Fibroblast of lung (primary cell): ENCODE results near the gene MT1G. TPM values are rescaled to one million over a fixed set of nuclear protein-coding genes. Genes with fewer than 3 reads are reported as not detected.
A peak's percentile ranks its signal among the peaks of the same experiment; 100 is the strongest.

Experiments
- DNase-seq, 2 donors: peaks; one replicate each; pipeline versions ENCODE4 v3.0.0 to v3.0.0-alpha.2; 2010; ENCODE audit warnings: low read depth in 2 of 2
- H2AFZ ChIP-seq: 2 replicates; pipeline ENCODE4 v1.5.1; 2012; ENCODE audit warnings: low read length, control low read depth, inconsistent platforms
- H3K27ac ChIP-seq: 2 replicates; pipeline ENCODE4 v1.5.1; 2011; ENCODE audit warnings: low read length, control low read depth; ENCODE audit not compliant: insufficient read depth
- H3K27me3 ChIP-seq: 2 replicates; pipeline ENCODE4 v1.5.1; 2011; ENCODE audit warnings: mild to moderate bottlenecking, low read length; ENCODE audit not compliant: control insufficient read depth, insufficient read depth
- H3K36me3 ChIP-seq: 2 replicates; pipeline ENCODE4 v1.5.1; 2011; ENCODE audit warnings: low read length; ENCODE audit not compliant: control insufficient read depth, insufficient read depth
- H3K4me1 ChIP-seq: 2 replicates; pipeline ENCODE4 v1.5.1; 2011; ENCODE audit warnings: low read length; ENCODE audit not compliant: control insufficient read depth, insufficient read depth; ENCODE audit errors: extremely low read depth
- H3K4me2 ChIP-seq: 2 replicates; pipeline ENCODE4 v1.5.1; 2011; ENCODE audit warnings: low read length, control low read depth; ENCODE audit not compliant: insufficient read depth; ENCODE audit errors: extremely low read depth
- H3K4me3 ChIP-seq, 4 experiments: fragments of 200-600 bp in 1 of 4; sonication (generic) in 1 of 4; replicated peaks in 1 of 4; 2 replicates each; pipeline ENCODE4 v1.5.1; 2011 to 2016; ENCODE audit warnings: low read length in 4 of 4, low read depth in 3 of 4, mild to moderate bottlenecking in 3 of 4, control low read depth in 2 of 4, inconsistent platforms in 1 of 4, mixed read lengths in 1 of 4; ENCODE audit not compliant: insufficient read depth in 1 of 4; ENCODE audit errors: control extremely low read depth in 1 of 4
- H3K79me2 ChIP-seq: 2 replicates; pipeline ENCODE4 v1.5.1; 2012; ENCODE audit warnings: mild to moderate bottlenecking, low read length, inconsistent platforms; ENCODE audit not compliant: control insufficient read depth, insufficient read depth
- H3K9ac ChIP-seq: 2 replicates; pipeline ENCODE4 v1.5.1; 2011; ENCODE audit warnings: mild to moderate bottlenecking, low read length, control low read depth; ENCODE audit not compliant: insufficient read depth
- H3K9me3 ChIP-seq: 2 replicates; pipeline ENCODE4 v1.5.1; 2012; ENCODE audit warnings: low read depth, low read length; ENCODE audit not compliant: control insufficient read depth, insufficient read depth
- H4K20me1 ChIP-seq: 2 replicates; pipeline ENCODE4 v1.5.1; 2011; ENCODE audit warnings: low read length; ENCODE audit not compliant: control insufficient read depth, insufficient read depth; ENCODE audit errors: extremely low read depth
- EZH2 ChIP-seq: IDR thresholded peaks from 2 replicates; pipeline ENCODE4 v1.5.1; 2012; ENCODE audit warnings: low read length, control low read depth, mild to moderate bottlenecking; ENCODE audit errors: missing control alignments
- polyA plus RNA-seq, 2 donors: library from polyadenylated mRNA; depleted of rRNA in 1 of 2; stranded (reverse) in 1 of 2; unstranded in 1 of 2; fragments of >200 nt; gene quantifications; 2 replicates each; pipeline ENCODE4 v1.2.1, GENCODE V29; 2011 to 2012; ENCODE audit warnings: missing spikeins in 1 of 2
- total RNA-seq: library from RNA; depleted of rRNA; stranded (reverse); fragments of >200 nt; gene quantifications from 2 replicates; pipeline ENCODE4 v1.2.1, GENCODE V29; 2014
- TF ChIP-seq, protein P1 (sequence below), 2 donors: IDR thresholded peaks in 1 of 2; conservative IDR thresholded peaks in 1 of 2; 1 replicate in 1 of 2; 2 replicates in 1 of 2; pipeline ENCODE4 v1.5.1; 2011 to 2012; ENCODE audit warnings: low read length in 2 of 2, control low read depth in 1 of 2, inconsistent platforms in 1 of 2, low read depth in 1 of 2, mild to moderate bottlenecking in 1 of 2

Gene MT1G
- total and polyA plus RNA-seq, 2 donors (not counting 1 experiment from before 2014, with no cell fraction given) = 5.7 to 11.6 TPM

DNA sequence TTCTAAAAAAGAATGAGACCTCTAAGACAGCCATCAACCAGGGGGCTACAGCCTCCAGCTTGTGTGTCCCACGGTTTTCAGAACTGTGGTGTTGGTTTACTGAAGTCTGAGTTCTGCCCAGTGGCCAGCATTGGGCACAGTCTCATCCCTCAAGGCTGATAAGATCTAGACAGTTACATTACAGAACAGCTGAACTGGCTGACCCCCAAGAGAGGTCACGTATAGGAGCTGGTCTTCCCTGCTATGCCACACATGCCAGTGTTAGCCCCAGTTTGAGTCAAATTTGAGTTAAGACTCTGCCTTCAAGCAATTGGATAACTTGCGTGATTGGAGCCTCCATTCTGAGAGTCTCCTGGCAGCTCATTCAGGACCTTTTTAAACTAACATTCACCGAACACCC, 47.3 kb upstream of the MT1G start:
- no peaks in the 10 kb centered on the region for H3K4me1 ChIP-seq
- H2AFZ ChIP-seq = no peak overlapping the region
- no peaks in the 10 kb centered on the region for H4K20me1 ChIP-seq
- no peak overlapping the region for H3K9ac ChIP-seq
- no peak overlapping the region for H3K4me3 ChIP-seq
- H3K27ac ChIP-seq = no peak overlapping the region
- TF ChIP-seq, protein P1, sequence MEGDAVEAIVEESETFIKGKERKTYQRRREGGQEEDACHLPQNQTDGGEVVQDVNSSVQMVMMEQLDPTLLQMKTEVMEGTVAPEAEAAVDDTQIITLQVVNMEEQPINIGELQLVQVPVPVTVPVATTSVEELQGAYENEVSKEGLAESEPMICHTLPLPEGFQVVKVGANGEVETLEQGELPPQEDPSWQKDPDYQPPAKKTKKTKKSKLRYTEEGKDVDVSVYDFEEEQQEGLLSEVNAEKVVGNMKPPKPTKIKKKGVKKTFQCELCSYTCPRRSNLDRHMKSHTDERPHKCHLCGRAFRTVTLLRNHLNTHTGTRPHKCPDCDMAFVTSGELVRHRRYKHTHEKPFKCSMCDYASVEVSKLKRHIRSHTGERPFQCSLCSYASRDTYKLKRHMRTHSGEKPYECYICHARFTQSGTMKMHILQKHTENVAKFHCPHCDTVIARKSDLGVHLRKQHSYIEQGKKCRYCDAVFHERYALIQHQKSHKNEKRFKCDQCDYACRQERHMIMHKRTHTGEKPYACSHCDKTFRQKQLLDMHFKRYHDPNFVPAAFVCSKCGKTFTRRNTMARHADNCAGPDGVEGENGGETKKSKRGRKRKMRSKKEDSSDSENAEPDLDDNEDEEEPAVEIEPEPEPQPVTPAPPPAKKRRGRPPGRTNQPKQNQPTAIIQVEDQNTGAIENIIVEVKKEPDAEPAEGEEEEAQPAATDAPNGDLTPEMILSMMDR (conservative IDR thresholded peaks at IDR 0.05 in 1 of 2, IDR thresholded peaks at IDR 0.05 in 1 of 2; ENCODE audit: low read depth in 1 of 2, low read length in 2 of 2) = no peak
- no peak for TF ChIP-seq EZH2
- H3K9me3 ChIP-seq = no peaks in the 10 kb centered on the region
- no peak for DNase-seq
- H3K36me3 ChIP-seq = no peaks in the 10 kb centered on the region
- H3K79me2 ChIP-seq = no peaks in the 10 kb centered on the region
- H3K27me3 ChIP-seq = no peaks in the 10 kb centered on the region
- H3K4me2 ChIP-seq = no peak overlapping the region

DNA sequence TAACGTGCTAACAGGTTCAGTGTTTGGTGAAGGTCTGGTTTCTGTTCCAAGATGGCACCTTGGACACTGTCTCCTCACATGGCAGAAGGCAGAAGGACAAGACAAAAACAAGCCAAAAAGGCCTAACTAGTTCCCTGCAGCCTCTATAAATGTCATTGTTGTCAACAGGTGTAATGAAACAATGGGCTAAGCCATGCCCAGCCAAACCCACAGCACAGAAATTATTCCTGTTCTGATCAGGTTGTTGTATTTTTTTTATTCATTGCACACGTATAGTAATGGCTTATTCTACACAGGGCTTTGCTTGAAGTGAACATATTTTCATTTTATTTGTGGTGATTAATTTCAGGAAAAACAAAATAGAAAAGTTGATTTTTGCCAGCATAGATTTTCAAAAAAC, 45.9 kb upstream of the MT1G start:
- no peak overlapping the region for H3K27ac ChIP-seq

DNA sequence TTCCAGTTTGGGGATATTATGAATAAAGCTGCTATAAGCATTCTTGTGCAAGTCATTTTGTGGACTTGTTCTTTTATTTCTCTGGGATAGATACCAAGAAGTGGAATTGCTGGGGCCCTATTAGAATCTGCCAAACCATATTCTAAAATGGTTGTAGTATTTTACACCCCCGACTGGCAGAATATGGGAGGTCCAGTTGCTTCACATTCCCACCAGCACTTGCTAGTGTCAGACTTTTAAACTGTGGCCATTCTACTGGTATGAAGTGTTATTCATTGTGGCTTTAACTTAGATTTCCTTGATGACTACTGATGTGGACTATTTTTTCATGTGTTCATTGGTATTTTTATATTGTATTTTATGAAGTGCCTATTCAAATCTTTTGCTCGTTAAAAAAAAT, 44.0 kb upstream of the MT1G start:
- Histone ChIP-seq H3K9me3 (no peaks in the 10 kb centered on the region), H3K4me3 (no peak overlapping the region), H2AFZ (no peak overlapping the region), H3K27me3 (no peaks in the 10 kb centered on the region), H3K4me2 (no peak overlapping the region), H3K27ac (no peak overlapping the region), H3K36me3 (no peaks in the 10 kb centered on the region), H4K20me1 (no peaks in the 10 kb centered on the region), H3K9ac (no peak overlapping the region), H3K79me2 (no peaks in the 10 kb centered on the region), H3K4me1 (no peaks in the 10 kb centered on the region)
- peak in 1 of 2 donors; percentile 11 for DNase-seq
- TF ChIP-seq, protein P1 (conservative IDR thresholded peaks at IDR 0.05 in 1 of 2, IDR thresholded peaks at IDR 0.05 in 1 of 2; ENCODE audit: low read depth in 1 of 2, low read length in 2 of 2) = no peak
- TF ChIP-seq EZH2 = no peak

More for the DNA sequence above, 45.9 kb upstream of the MT1G start:
- Histone ChIP-seq H3K4me2 (no peak overlapping the region), H3K4me1 (no peaks in the 10 kb centered on the region), H3K79me2 (no peaks in the 10 kb centered on the region), H3K9ac (no peak overlapping the region), H3K27me3 (no peaks in the 10 kb centered on the region), H3K9me3 (no peaks in the 10 kb centered on the region), H4K20me1 (no peaks in the 10 kb centered on the region), H2AFZ (no peak overlapping the region), H3K4me3 (no peak overlapping the region), H3K36me3 (no peaks in the 10 kb centered on the region)
- DNase-seq = no peak
- TF ChIP-seq, protein P1 (conservative IDR thresholded peaks at IDR 0.05 in 1 of 2, IDR thresholded peaks at IDR 0.05 in 1 of 2; ENCODE audit: low read depth in 1 of 2, low read length in 2 of 2) = no peak
- TF ChIP-seq EZH2 = no peak
